ENCODE measurements around the gene DNAJC10.

Gene DNAJC10

GRCh38 chr2:182834293-182834692 is 118.2 kb downstream of the DNAJC10 start:
- no peak for DNase-seq (ENCODE audit: low spot score)

GRCh38 chr2:182836451-182836850 is 120.4 kb downstream of the DNAJC10 start:
- no peak for DNase-seq (ENCODE audit: low spot score)
